ENCODE data around the gene CNOT9. TPM values are rescaled to one million over a fixed set of nuclear protein-coding genes. Genes with fewer than 3 reads are reported as not detected.

The CNOT9 gene
- total and polyA plus RNA-seq, 2 of the 13 experiments (the other 11 are each of a cell fraction or from before 2014, with no cell fraction given): 82.6 to 92.4 TPM

GRCh38 chr2:218568190-218569037 is at the start of gene CNOT9, which contains the start of gene USP37 (continued):
- TF ChIP-seq, protein P1, sequence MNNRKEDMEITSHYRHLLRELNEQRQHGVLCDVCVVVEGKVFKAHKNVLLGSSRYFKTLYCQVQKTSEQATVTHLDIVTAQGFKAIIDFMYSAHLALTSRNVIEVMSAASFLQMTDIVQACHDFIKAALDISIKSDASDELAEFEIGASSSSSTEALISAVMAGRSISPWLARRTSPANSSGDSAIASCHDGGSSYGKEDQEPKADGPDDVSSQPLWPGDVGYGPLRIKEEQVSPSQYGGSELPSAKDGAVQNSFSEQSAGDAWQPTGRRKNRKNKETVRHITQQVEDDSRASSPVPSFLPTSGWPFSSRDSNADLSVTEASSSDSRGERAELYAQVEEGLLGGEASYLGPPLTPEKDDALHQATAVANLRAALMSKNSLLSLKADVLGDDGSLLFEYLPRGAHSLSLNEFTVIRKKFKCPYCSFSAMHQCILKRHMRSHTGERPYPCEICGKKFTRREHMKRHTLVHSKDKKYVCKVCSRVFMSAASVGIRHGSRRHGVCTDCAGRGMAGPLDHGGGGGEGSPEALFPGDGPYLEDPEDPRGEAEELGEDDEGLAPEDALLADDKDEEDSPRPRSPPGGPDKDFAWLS (CRISPR knock-in tag; IDR thresholded peaks at IDR 0.05; ENCODE audit: borderline replicate concordance): no peak
- no peak; the same call in 1 of the 2 replicates for TF ChIP-seq ZBTB1 (CRISPR knock-in tag; IDR thresholded peaks at IDR 0.05; ENCODE audit: borderline replicate concordance)

DNA sequence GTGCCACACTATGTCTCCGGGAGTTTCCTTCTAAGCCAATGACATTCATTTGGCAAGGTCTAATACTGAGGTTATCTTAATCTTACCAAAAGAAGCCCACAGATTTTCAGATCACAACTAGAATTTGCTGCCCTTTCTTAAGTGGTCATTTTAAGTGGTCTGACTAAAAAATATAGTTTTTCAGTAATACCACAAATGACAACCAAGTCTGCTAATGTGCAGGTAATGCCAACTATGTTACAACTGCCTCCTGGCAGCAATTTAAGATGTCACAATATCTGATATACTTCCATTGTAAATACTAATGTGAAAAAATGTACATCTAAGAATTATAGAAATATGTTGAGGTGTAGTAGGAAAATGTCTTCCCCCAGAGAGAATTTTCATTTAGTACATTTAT is 49.8 kb upstream of the CNOT9 start:
- H3K27me3 ChIP-seq (ENCODE audit: control insufficient read depth in 1 of 2, insufficient read depth in 2 of 2, low read length in 2 of 2): no peaks in the 10 kb centered on the region
- WGBS (ENCODE audit: low lambda C conversion rate): 96% methylated on average over 1 of the region's 1 CpG
- peaks cover 17% of the 10 kb centered on the region for H3K79me2 ChIP-seq (ENCODE audit: insufficient read depth, low read length)
- H3K9me3 ChIP-seq (ENCODE audit: low read length): peaks cover 7% of the 10 kb centered on the region
- H3K36me3 ChIP-seq (replicated peaks in 1 of 2; ENCODE audit: control insufficient read depth in 1 of 2, insufficient read depth in 2 of 2, low read length in 2 of 2): peaks cover 8 to 45% of the 10 kb centered on the region in 2 experiments
- H2AFZ ChIP-seq (ENCODE audit: low read length): no peak overlapping the region
- H3K4me2 ChIP-seq (ENCODE audit: low read depth, low read length): no peak overlapping the region
- CTCF ChIA-PET (ENCODE audit: low intra/inter-chr PET ratio, low total read pairs): no interaction called here
- no peak overlapping the region for H3K27ac ChIP-seq (ENCODE audit: extremely low read length, insufficient read depth, low read length)
- POLR2A ChIA-PET: no interaction called here
- intact Hi-C loops (cut with micrococcal nuclease; ENCODE audit: unreplicated experiment) (no loop called here), in situ Hi-C loops (cut with HindIII; ENCODE audit: extremely low pct_ligation_motif_present, low pct_unique_long_range_greater_than_20kb) (no loop called here)
- DNase-seq (ENCODE audit: low spot score) (no peak), ATAC-seq (no peak), FAIRE-seq (no peak)
- TF ChIP-seq EZH2 (conservative IDR thresholded peaks at IDR 0.05; ENCODE audit: low read depth, low read length): no peak
- no peak for TF ChIP-seq ZSCAN12 (CRISPR knock-in tag; IDR thresholded peaks at IDR 0.05)
- no peak for TF ChIP-seq GATAD2A (CRISPR knock-in tag; IDR thresholded peaks at IDR 0.05)
- no peak for TF ChIP-seq ZNF282 (IDR thresholded peaks at IDR 0.05; ENCODE audit: partially characterized antibody)
- no peak for TF ChIP-seq THAP11 (CRISPR knock-in tag; IDR thresholded peaks at IDR 0.05)
- no peak for TF ChIP-seq RXRA (CRISPR knock-in tag; IDR thresholded peaks at IDR 0.05)
- no peak for TF ChIP-seq ZNF207 (IDR thresholded peaks at IDR 0.05; ENCODE audit: borderline replicate concordance)
- H3K4me1 ChIP-seq (ENCODE audit: insufficient read depth, low read length): no peaks in the 10 kb centered on the region
- no TSS peak for BruUV-seq (replicated peaks)
- H3K9ac ChIP-seq (ENCODE audit: insufficient read depth, low read depth, low read length): no peak overlapping the region
- no peaks in the 10 kb centered on the region for H4K20me1 ChIP-seq (ENCODE audit: insufficient read depth, low read length)
- no peak overlapping the region for H3K4me3 ChIP-seq (replicated peaks in 1 of 3; ENCODE audit: insufficient read depth in 1 of 3, low read depth in 2 of 3, low read length in 3 of 3)

Data from HepG2 (cell line).